H9 (cell line): ENCODE data around the gene ADGRL3. TPM values are rescaled to one million over a fixed set of nuclear protein-coding genes. Genes with fewer than 3 reads are reported as not detected.

Experiments used
- DNase-seq: peaks from one replicate; pipeline ENCODE4 v3.0.0-alpha.2; 2017
- H2AFZ ChIP-seq: one replicate; pipeline ENCODE4 v1.6.1; 2013; ENCODE audit warnings: mild to moderate bottlenecking, low read length, control low read depth, moderate library complexity
- H2AK5ac ChIP-seq: 2 replicates; pipeline ENCODE4 v1.6.1; 2013; ENCODE audit warnings: low read length, control low read depth, mixed read lengths; ENCODE audit not compliant: insufficient read length
- H2BK120ac ChIP-seq: one replicate; pipeline ENCODE4 v1.6.1; 2013; ENCODE audit warnings: low read depth, mild to moderate bottlenecking, low read length, control low read depth, inconsistent platforms; ENCODE audit not compliant: poor library complexity, severe bottlenecking
- H2BK12ac ChIP-seq: 2 replicates; pipeline ENCODE4 v1.6.1; 2013; ENCODE audit warnings: low read length, control low read depth, mixed read lengths, low read depth; ENCODE audit not compliant: insufficient read length
- H2BK15ac ChIP-seq: 2 replicates; pipeline ENCODE4 v1.6.1; 2013; ENCODE audit warnings: low read depth, low read length, control low read depth
- H2BK20ac ChIP-seq: one replicate; pipeline ENCODE4 v1.6.1; 2013; ENCODE audit warnings: low read depth, mild to moderate bottlenecking, low read length, control low read depth, inconsistent platforms; ENCODE audit not compliant: poor library complexity, severe bottlenecking
- H2BK5ac ChIP-seq: 2 replicates; pipeline ENCODE4 v1.6.1; 2013; ENCODE audit warnings: low read length, control low read depth, mixed read lengths; ENCODE audit not compliant: insufficient read length
- H3K14ac ChIP-seq: 2 replicates; pipeline ENCODE4 v1.6.1; 2013; ENCODE audit warnings: low read length, control low read depth; ENCODE audit not compliant: insufficient read depth
- H3K18ac ChIP-seq: 2 replicates; pipeline ENCODE4 v1.6.1; 2013; ENCODE audit warnings: low read depth, mild to moderate bottlenecking, mixed read lengths, low read length, control low read depth; ENCODE audit not compliant: insufficient read length
- H3K23ac ChIP-seq: 2 replicates; pipeline ENCODE4 v1.6.1; 2013; ENCODE audit warnings: low read length, control low read depth, mixed read lengths, low read depth; ENCODE audit not compliant: insufficient read length
- H3K23me2 ChIP-seq: 2 replicates; pipeline ENCODE4 v1.6.1; 2013; ENCODE audit warnings: low read depth, mild to moderate bottlenecking, mixed read lengths, low read length, control low read depth; ENCODE audit not compliant: insufficient read length, poor library complexity, severe bottlenecking
- H3K27ac ChIP-seq: 2 replicates; pipeline ENCODE4 v1.5.1; 2013; ENCODE audit warnings: low read length, control low read depth, mixed read lengths, low read depth; ENCODE audit not compliant: insufficient read length
- H3K27me3 ChIP-seq: 2 replicates; pipeline ENCODE4 v1.6.1; 2013; ENCODE audit warnings: low read length, control low read depth, inconsistent platforms; ENCODE audit not compliant: insufficient read depth
- H3K4ac ChIP-seq: 2 replicates; pipeline ENCODE4 v1.6.1; 2013; ENCODE audit warnings: low read depth, mild to moderate bottlenecking, control low read depth, inconsistent platforms, low read length, moderate library complexity
- H3K4me1 ChIP-seq: 2 replicates; pipeline ENCODE4 v1.6.1; 2013; ENCODE audit warnings: low read length, control low read depth, inconsistent platforms; ENCODE audit not compliant: insufficient read depth
- H3K4me2 ChIP-seq: 2 replicates; pipeline ENCODE4 v1.6.1; 2013; ENCODE audit warnings: low read length, control low read depth, mixed read lengths; ENCODE audit not compliant: insufficient read length, insufficient read depth
- H3K56ac ChIP-seq: 2 replicates; pipeline ENCODE4 v1.6.1; 2013; ENCODE audit warnings: low read depth, mild to moderate bottlenecking, mixed read lengths, low read length, control low read depth; ENCODE audit not compliant: insufficient read length
- H3K79me1 ChIP-seq: 2 replicates; pipeline ENCODE4 v1.6.1; 2013; ENCODE audit warnings: low read depth, mild to moderate bottlenecking, moderate library complexity, low read length, control low read depth, inconsistent platforms; ENCODE audit not compliant: insufficient read depth, poor library complexity, severe bottlenecking
- H3K79me2 ChIP-seq: 2 replicates; pipeline ENCODE4 v1.6.1; 2013; ENCODE audit warnings: low read length, control low read depth, inconsistent platforms; ENCODE audit not compliant: insufficient read depth
- H3K9ac ChIP-seq: 2 replicates; pipeline ENCODE4 v1.6.1; 2013; ENCODE audit warnings: low read length, control low read depth, mixed read lengths; ENCODE audit not compliant: insufficient read length; ENCODE audit errors: extremely low read depth
- H3K9me3 ChIP-seq: one replicate; pipeline ENCODE4 v1.6.1; 2013; ENCODE audit warnings: low read depth, low read length, inconsistent platforms; ENCODE audit not compliant: control insufficient read depth
- H3T11ph ChIP-seq: one replicate; pipeline ENCODE4 v1.6.1; 2013; ENCODE audit warnings: mild to moderate bottlenecking, low read length, control low read depth, inconsistent platforms
- H4K20me1 ChIP-seq: one replicate; pipeline ENCODE4 v1.6.1; 2013; ENCODE audit not compliant: control insufficient read depth, insufficient read length, insufficient read depth
- H4K5ac ChIP-seq: 2 replicates; pipeline ENCODE4 v1.6.1; 2013; ENCODE audit warnings: low read depth, mild to moderate bottlenecking, mixed read lengths, low read length, control low read depth; ENCODE audit not compliant: insufficient read length
- H4K8ac ChIP-seq: replicated peaks from 2 replicates; pipeline ENCODE4 v1.6.1; 2013; ENCODE audit warnings: low read length, control low read depth, mixed read lengths, low read depth; ENCODE audit not compliant: insufficient read length
- H4K91ac ChIP-seq: 2 replicates; pipeline ENCODE4 v1.6.1; 2013; ENCODE audit warnings: low read depth, mild to moderate bottlenecking, moderate library complexity, mixed read lengths, low read length, control low read depth; ENCODE audit not compliant: insufficient read length
- H3K27ac Mint-ChIP-seq, 3 experiments: 2 replicates in 2 of 3; 3 replicates in 1 of 3; pipeline ENCODE4 v1.8.0; 2020 to 2021; ENCODE audit warnings: mixed read lengths in 3 of 3, mild to moderate bottlenecking in 1 of 3, moderate library complexity in 1 of 3
- H3K27me3 Mint-ChIP-seq: 2 replicates; pipeline ENCODE4 v1.8.0; 2021; ENCODE audit warnings: low read depth, mild to moderate bottlenecking, moderate library complexity, mixed read lengths
- H3K36me3 Mint-ChIP-seq, 3 experiments: 2 replicates in 2 of 3; 3 replicates in 1 of 3; pipeline ENCODE4 v1.8.0; 2020 to 2021; ENCODE audit warnings: low read depth in 3 of 3, mixed read lengths in 3 of 3; ENCODE audit not compliant: insufficient read depth in 1 of 3
- H3K4me1 Mint-ChIP-seq, 2 experiments: 2 replicates each; pipeline ENCODE4 v1.8.0; 2020; ENCODE audit warnings: mixed read lengths in 2 of 2
- H3K4me3 Mint-ChIP-seq, 2 experiments: 2 replicates in 1 of 2; 3 replicates in 1 of 2; pipeline ENCODE4 v1.8.0; 2020 to 2021; ENCODE audit warnings: mild to moderate bottlenecking in 2 of 2, mixed read lengths in 2 of 2, moderate library complexity in 1 of 2
- H3K9me3 Mint-ChIP-seq, 2 experiments: 2 replicates in 1 of 2; 3 replicates in 1 of 2; pipeline ENCODE4 v1.8.0; 2020; ENCODE audit warnings: mild to moderate bottlenecking in 2 of 2, mixed read lengths in 2 of 2, moderate library complexity in 1 of 2
- WGBS: extraction: QIAGEN DNeasy Blood & Tissue Kit; methylation state at CpG from one replicate; pipeline ENCODE4 v1.1.7; 2013; ENCODE audit warnings: missing lambda C conversion rate, low lambda C conversion rate, mixed read lengths; ENCODE audit not compliant: insufficient read length; ENCODE audit errors: extremely low coverage; 5-methylcytosine and 5-hydroxymethylcytosine counted together
- total RNA-seq: library from RNA; stranded (reverse); gene quantifications from 2 replicates; pipeline ENCODE4 v1.2.1, GENCODE V29; 2021
- TF ChIP-seq, protein P1 (sequence below): fragments of 200-600 bp; sonication (generic); conservative IDR thresholded peaks from 3 replicates; pipeline ENCODE4 v1.8.0; 2021; ENCODE audit warnings: antibody characterized with exemption, mild to moderate bottlenecking

The ADGRL3 gene
- total RNA-seq, 1 experiment from 2014 or later: 5.9 TPM

DNA sequence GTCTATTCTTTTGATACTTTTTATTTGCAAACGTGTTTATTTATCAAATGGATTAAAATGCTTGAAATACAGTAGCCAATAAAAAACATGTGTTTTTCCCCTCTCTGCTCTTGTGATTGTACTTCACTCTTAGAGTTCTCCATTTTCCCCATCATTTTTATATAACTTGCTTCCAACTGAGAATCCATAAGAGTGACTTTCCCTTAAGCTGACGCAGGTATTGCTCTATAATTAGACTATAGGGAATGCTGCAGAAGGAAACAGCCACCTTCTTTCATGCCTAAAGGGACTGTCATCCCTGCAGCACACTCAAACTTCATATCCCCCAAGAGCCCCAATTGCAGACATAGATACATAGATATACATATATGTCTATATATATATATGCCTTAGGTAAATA lies 456.9 kb downstream of the ADGRL3 start:
- Histone ChIP-seq H4K20me1 (no peaks in the 10 kb centered on the region), H3K14ac (no peak overlapping the region), H3K4ac (no peak overlapping the region), H2BK12ac (no peak overlapping the region), H2AK5ac (no peak overlapping the region), H3K9ac (no peak overlapping the region), H3K23ac (no peak overlapping the region), H3K18ac (no peak overlapping the region), H4K5ac (no peak overlapping the region), H3K27ac (no peak overlapping the region), H3K79me2 (no peaks in the 10 kb centered on the region), H2AFZ (no peak overlapping the region), H3K27me3 (no peaks in the 10 kb centered on the region), H2BK120ac (no peak overlapping the region), H3K4me2 (no peak overlapping the region), H3K9me3 (no peaks in the 10 kb centered on the region), H4K91ac (no peak overlapping the region), H3K79me1 (no peaks in the 10 kb centered on the region), H2BK15ac (no peak overlapping the region), H3K23me2 (no peaks in the 10 kb centered on the region), H3K56ac (no peak overlapping the region), H2BK5ac (no peak overlapping the region), H4K8ac (no peak overlapping the region), H2BK20ac (no peak overlapping the region), H3T11ph (no peak overlapping the region), H3K4me1 (no peaks in the 10 kb centered on the region)
- peaks cover 0 to 28% of the 10 kb centered on the region in 2 experiments; a peak in 3 of 4 replicates for H3K4me1 Mint-ChIP-seq
- no CpG with 5 or more reads among the region's 2 CpGs for WGBS
- no peaks in the 10 kb centered on the region for H3K9me3 Mint-ChIP-seq
- H3K4me3 Mint-ChIP-seq: no peak overlapping the region
- TF ChIP-seq, protein P1, sequence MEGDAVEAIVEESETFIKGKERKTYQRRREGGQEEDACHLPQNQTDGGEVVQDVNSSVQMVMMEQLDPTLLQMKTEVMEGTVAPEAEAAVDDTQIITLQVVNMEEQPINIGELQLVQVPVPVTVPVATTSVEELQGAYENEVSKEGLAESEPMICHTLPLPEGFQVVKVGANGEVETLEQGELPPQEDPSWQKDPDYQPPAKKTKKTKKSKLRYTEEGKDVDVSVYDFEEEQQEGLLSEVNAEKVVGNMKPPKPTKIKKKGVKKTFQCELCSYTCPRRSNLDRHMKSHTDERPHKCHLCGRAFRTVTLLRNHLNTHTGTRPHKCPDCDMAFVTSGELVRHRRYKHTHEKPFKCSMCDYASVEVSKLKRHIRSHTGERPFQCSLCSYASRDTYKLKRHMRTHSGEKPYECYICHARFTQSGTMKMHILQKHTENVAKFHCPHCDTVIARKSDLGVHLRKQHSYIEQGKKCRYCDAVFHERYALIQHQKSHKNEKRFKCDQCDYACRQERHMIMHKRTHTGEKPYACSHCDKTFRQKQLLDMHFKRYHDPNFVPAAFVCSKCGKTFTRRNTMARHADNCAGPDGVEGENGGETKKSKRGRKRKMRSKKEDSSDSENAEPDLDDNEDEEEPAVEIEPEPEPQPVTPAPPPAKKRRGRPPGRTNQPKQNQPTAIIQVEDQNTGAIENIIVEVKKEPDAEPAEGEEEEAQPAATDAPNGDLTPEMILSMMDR: no peak
- DNase-seq: no peak
- H3K27me3 Mint-ChIP-seq: no peaks in the 10 kb centered on the region
- H3K27ac Mint-ChIP-seq: no peak overlapping the region
- no peaks in the 10 kb centered on the region for H3K36me3 Mint-ChIP-seq
